HUES64 (cell line): Measurements from ENCODE around the gene SERPINH1.
"Not testable (repeated sequence)": the region's sequence is repeated elsewhere in the genome, so short reads cannot be mapped to it uniquely, and the experiment has no call there.

ENCODE experiments used
- H3K27ac ChIP-seq: 2 replicates; pipeline ENCODE4 v1.7.0; 2013; ENCODE audit warnings: low read depth, low read length, inconsistent platforms
- H3K27me3 ChIP-seq: 2 replicates; pipeline ENCODE4 v1.6.1; 2013; ENCODE audit warnings: mild to moderate bottlenecking, low read length; ENCODE audit not compliant: insufficient read depth
- H3K36me3 ChIP-seq: 2 replicates; pipeline ENCODE4 v1.6.1; 2013; ENCODE audit warnings: mild to moderate bottlenecking, low read length; ENCODE audit not compliant: insufficient read depth
- H3K4me1 ChIP-seq: 2 replicates; pipeline ENCODE4 v1.6.1; 2013; ENCODE audit warnings: mild to moderate bottlenecking, low read length, moderate library complexity; ENCODE audit not compliant: insufficient read depth
- H3K4me3 ChIP-seq: 2 replicates; pipeline ENCODE4 v1.5.1; 2013; ENCODE audit warnings: mild to moderate bottlenecking, low read length, moderate library complexity
- H3K9ac ChIP-seq: 2 replicates; pipeline ENCODE4 v1.6.1; 2013; ENCODE audit warnings: mild to moderate bottlenecking, low read depth, low read length
- H3K9me3 ChIP-seq: 2 replicates; pipeline ENCODE4 v1.6.1; 2013; ENCODE audit warnings: low read depth, low read length; ENCODE audit not compliant: insufficient read depth
- WGBS: fragments of 150-250, 120-280 bp; methylation state at CpG from one replicate; pipeline ENCODE4 v1.1.7; 2013; ENCODE audit warnings: missing lambda C conversion rate; 5-methylcytosine and 5-hydroxymethylcytosine counted together

The SERPINH1 gene

DNA sequence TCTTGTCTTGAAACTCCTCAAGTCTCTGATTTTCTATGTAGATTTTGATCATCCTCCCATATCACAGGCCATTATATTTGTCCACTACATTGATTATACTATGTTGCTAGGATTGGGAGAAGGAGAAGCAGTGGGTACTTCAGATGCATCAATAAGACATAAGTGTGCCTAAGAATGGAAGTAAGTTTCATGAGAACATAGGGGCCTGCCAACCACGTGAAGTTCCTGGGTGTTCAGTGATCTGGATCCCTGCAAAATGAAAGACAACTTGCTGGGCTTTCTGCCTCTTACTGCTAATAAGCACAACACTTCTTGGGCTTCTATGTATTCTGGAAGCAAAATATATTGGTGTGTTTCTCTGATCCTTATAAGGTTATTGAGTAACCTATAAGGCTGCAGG lies 17.8 kb downstream of the SERPINH1 start:
- Histone ChIP-seq H3K4me3 (no peak overlapping the region), H3K9ac (no peak overlapping the region), H3K36me3 (no peaks in the 10 kb centered on the region), H3K27ac (no peak overlapping the region), H3K4me1 (peaks cover 9% of the 10 kb centered on the region), H3K27me3 (no peaks in the 10 kb centered on the region), H3K9me3 (no peaks in the 10 kb centered on the region)
- WGBS = 94% methylated on average over 1 of the region's 1 CpG

DNA sequence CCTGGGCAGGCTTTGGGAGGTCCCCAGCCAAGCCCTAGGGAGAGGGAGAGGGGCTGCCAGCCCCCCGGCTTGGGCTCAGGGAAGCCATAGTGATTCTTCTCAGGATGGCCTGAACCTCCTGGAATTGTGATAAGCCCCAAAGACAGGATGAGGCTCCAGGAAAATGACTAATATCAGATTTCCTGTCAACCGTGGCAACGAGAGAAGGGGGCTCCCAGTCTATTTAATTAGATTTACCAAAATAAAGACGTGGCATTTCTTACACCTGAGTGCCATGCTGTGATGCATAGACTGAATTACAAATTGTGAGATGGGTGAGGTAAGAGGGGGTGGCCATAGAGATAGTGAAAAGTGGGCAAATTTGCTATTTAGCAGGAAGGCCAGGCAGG lies 20.4 kb downstream of the SERPINH1 start:
- 63% methylated on average over 4 of the region's 4 CpGs for WGBS
- Histone ChIP-seq H3K9ac (peak overlapping the region; percentile 86; the same call in 1 of the 2 replicates), H3K27me3 (no peaks in the 10 kb centered on the region), H3K4me1 (peaks cover 9% of the 10 kb centered on the region), H3K4me3 (peak overlapping the region; percentile 71), H3K27ac (0 out of 2 replicates have a peak overlapping the region, but pooled peaks have one; percentile 88), H3K9me3 (no peaks in the 10 kb centered on the region), H3K36me3 (no peaks in the 10 kb centered on the region)

GRCh38 chr11:75582895-75583717 lies 21.1 kb downstream of the SERPINH1 start:
- H3K4me1 ChIP-seq = peaks cover 9% of the 10 kb centered on the region
- no peaks in the 10 kb centered on the region for H3K36me3 ChIP-seq
- H3K9me3 ChIP-seq = no peaks in the 10 kb centered on the region
- H3K4me3 ChIP-seq = peak overlapping the region; percentile 71
- 3% methylated on average over 68 of the region's 68 CpGs for WGBS
- H3K27ac ChIP-seq = peak overlapping the region; percentile 88
- no peaks in the 10 kb centered on the region for H3K27me3 ChIP-seq
- H3K9ac ChIP-seq = peak overlapping the region; percentile 86

GRCh38 chr11:75583718-75584658 lies 21.9 kb downstream of the SERPINH1 start:
- 27% methylated on average over 42 of the region's 42 CpGs for WGBS
- H3K4me1 ChIP-seq = peaks cover 9% of the 10 kb centered on the region
- no peaks in the 10 kb centered on the region for H3K36me3 ChIP-seq
- H3K4me3 ChIP-seq = peak overlapping the region; percentile 71
- H3K27ac ChIP-seq = peak overlapping the region; percentile 88
- peak overlapping the region; percentile 86 for H3K9ac ChIP-seq
- no peaks in the 10 kb centered on the region for H3K9me3 ChIP-seq
- H3K27me3 ChIP-seq = no peaks in the 10 kb centered on the region

- not testable (repeated sequence) for H3K36me3 ChIP-seq, H3K27ac ChIP-seq, H3K27me3 ChIP-seq, H3K9me3 ChIP-seq, H3K4me1 ChIP-seq, H3K9ac ChIP-seq
- peak overlapping the region; percentile 71; the same call in 1 of the 2 replicates for H3K4me3 ChIP-seq
- WGBS = 95% methylated on average over 12 of the region's 12 CpGs
These were observed 22.7 kb downstream of the SERPINH1 start for GRCh38 chr11:75584659-75585292.

DNA sequence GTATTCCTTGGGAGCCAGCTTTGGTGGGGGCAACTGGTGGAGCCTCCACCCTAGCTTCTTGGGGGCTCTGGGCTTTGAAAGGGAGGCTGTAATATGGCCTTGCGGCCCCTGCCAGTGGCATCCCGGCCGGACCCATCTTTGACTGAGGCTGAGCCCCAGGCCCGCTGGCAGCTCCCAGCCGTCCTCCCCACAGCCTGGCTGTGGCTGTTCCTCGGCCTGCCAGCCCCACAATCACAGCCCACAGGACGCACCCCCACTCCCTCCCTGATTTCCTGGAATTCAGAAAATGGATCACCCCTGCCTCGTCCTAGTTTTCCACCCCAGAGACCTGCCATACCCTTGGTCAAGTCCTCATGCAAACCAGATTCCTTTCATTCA lies 23.2 kb downstream of the SERPINH1 start:
- 92% methylated on average over 8 of the region's 8 CpGs for WGBS
- no peaks in the 10 kb centered on the region for H3K27me3 ChIP-seq
- no peak overlapping the region for H3K9ac ChIP-seq
- H3K27ac ChIP-seq = no peak overlapping the region
- H3K4me1 ChIP-seq = peaks cover 9% of the 10 kb centered on the region
- no peaks in the 10 kb centered on the region for H3K36me3 ChIP-seq
- no peaks in the 10 kb centered on the region for H3K9me3 ChIP-seq
- H3K4me3 ChIP-seq = no peak overlapping the region

- Histone ChIP-seq H3K9me3 (no peaks in the 10 kb centered on the region), H3K4me1 (peaks cover 9% of the 10 kb centered on the region), H3K36me3 (no peaks in the 10 kb centered on the region), H3K27me3 (no peaks in the 10 kb centered on the region), H3K27ac (no peak overlapping the region), H3K4me3 (no peak overlapping the region), H3K9ac (no peak overlapping the region)
- WGBS = 94% methylated on average over 3 of the region's 3 CpGs
These were observed 24.3 kb downstream of the SERPINH1 start for GRCh38 chr11:75586395-75586794.

GRCh38 chr11:75588051-75588481 lies 26.0 kb downstream of the SERPINH1 start:
- peaks cover 5% of the 10 kb centered on the region; the same call in 1 of the 2 replicates for H3K4me1 ChIP-seq
- H3K36me3 ChIP-seq = no peaks in the 10 kb centered on the region
- no peaks in the 10 kb centered on the region for H3K9me3 ChIP-seq
- no peak overlapping the region for H3K27ac ChIP-seq
- H3K27me3 ChIP-seq = no peaks in the 10 kb centered on the region
- no peak overlapping the region for H3K4me3 ChIP-seq
- 92% methylated on average over 6 of the region's 6 CpGs for WGBS
- no peak overlapping the region for H3K9ac ChIP-seq

GRCh38 chr11:75589051-75589450 lies 27.0 kb downstream of the SERPINH1 start:
- no peaks in the 10 kb centered on the region for H3K9me3 ChIP-seq
- no peaks in the 10 kb centered on the region for H3K27me3 ChIP-seq
- H3K4me1 ChIP-seq = peaks cover 5% of the 10 kb centered on the region; the same call in 1 of the 2 replicates
- H3K4me3 ChIP-seq = no peak overlapping the region
- H3K27ac ChIP-seq = no peak overlapping the region
- 91% methylated on average over 7 of the region's 7 CpGs for WGBS
- no peak overlapping the region for H3K9ac ChIP-seq
- H3K36me3 ChIP-seq = no peaks in the 10 kb centered on the region

DNA sequence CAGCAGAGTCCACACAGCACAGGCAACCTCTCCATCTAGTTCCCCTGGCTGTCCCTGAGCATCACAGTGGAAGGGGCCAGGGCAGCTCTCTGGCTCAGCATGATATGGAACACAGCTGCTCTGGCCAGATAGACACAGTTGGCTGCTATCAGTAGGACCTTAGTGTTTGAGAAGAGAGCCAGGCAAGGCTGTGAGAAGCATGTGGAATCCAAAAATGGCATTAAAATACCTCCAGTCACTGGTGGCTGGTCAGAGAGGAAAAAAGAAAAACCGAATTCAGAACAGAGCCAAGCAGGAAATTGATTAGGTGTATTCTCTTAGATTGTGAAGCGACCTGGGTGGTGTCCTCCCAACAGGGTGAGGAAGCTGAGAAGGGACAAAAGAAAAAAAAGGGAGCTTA lies 27.9 kb downstream of the SERPINH1 start:
- H3K9ac ChIP-seq = no peak overlapping the region
- H3K36me3 ChIP-seq = no peaks in the 10 kb centered on the region
- H3K27me3 ChIP-seq = no peaks in the 10 kb centered on the region
- no peaks in the 10 kb centered on the region for H3K4me1 ChIP-seq
- WGBS = 85% methylated on average over 2 of the region's 2 CpGs
- H3K4me3 ChIP-seq = no peak overlapping the region
- H3K27ac ChIP-seq = no peak overlapping the region
- H3K9me3 ChIP-seq = no peaks in the 10 kb centered on the region

- H3K27ac ChIP-seq = no peak overlapping the region
- H3K4me3 ChIP-seq = no peak overlapping the region
- H3K9ac ChIP-seq = no peak overlapping the region
- no peaks in the 10 kb centered on the region for H3K36me3 ChIP-seq
- H3K27me3 ChIP-seq = no peaks in the 10 kb centered on the region
- 91% methylated on average over 8 of the region's 8 CpGs for WGBS
- no peaks in the 10 kb centered on the region for H3K4me1 ChIP-seq
- H3K9me3 ChIP-seq = no peaks in the 10 kb centered on the region
These were observed 29.3 kb downstream of the SERPINH1 start for GRCh38 chr11:75591371-75591770.
